Nephron progenitor cell (in vitro differentiated cells): ENCODE results near the gene C17orf100.
A peak's percentile ranks its signal among the peaks of the same experiment; 100 is the strongest.
"Not testable (repeated sequence)": the region's sequence is repeated elsewhere in the genome, so short reads cannot be mapped to it uniquely, and the experiment has no call there.

Source experiments
- DNase-seq: peaks from one replicate; pipeline ENCODE4 v3.0.0; 2021
- H3K27ac Mint-ChIP-seq: 2 replicates; pipeline ENCODE4 v1.8.0; 2021; ENCODE audit warnings: mild to moderate bottlenecking, moderate library complexity, mixed read lengths
- H3K27me3 Mint-ChIP-seq: 2 replicates; pipeline ENCODE4 v1.8.0; 2021; ENCODE audit warnings: mild to moderate bottlenecking, low read depth, mixed read lengths; ENCODE audit not compliant: poor library complexity
- H3K36me3 Mint-ChIP-seq: 2 replicates; pipeline ENCODE4 v1.8.0; 2021; ENCODE audit warnings: low read depth, mixed read lengths
- H3K4me1 Mint-ChIP-seq: 2 replicates; pipeline ENCODE4 v1.8.0; 2021; ENCODE audit warnings: mixed read lengths
- H3K4me3 Mint-ChIP-seq: 2 replicates; pipeline ENCODE4 v1.8.0; 2021; ENCODE audit warnings: mild to moderate bottlenecking, moderate library complexity, mixed read lengths
- H3K9me3 Mint-ChIP-seq: 2 replicates; pipeline ENCODE4 v1.8.0; 2021; ENCODE audit warnings: mild to moderate bottlenecking, moderate library complexity, mixed read lengths
- TF ChIP-seq, protein P1 (sequence below): fragments of 200-600 bp; sonication (generic); IDR thresholded peaks from 2 replicates; pipeline ENCODE4 v1.5.0; 2021; ENCODE audit warnings: antibody characterized with exemption

C17orf100 gene

DNA sequence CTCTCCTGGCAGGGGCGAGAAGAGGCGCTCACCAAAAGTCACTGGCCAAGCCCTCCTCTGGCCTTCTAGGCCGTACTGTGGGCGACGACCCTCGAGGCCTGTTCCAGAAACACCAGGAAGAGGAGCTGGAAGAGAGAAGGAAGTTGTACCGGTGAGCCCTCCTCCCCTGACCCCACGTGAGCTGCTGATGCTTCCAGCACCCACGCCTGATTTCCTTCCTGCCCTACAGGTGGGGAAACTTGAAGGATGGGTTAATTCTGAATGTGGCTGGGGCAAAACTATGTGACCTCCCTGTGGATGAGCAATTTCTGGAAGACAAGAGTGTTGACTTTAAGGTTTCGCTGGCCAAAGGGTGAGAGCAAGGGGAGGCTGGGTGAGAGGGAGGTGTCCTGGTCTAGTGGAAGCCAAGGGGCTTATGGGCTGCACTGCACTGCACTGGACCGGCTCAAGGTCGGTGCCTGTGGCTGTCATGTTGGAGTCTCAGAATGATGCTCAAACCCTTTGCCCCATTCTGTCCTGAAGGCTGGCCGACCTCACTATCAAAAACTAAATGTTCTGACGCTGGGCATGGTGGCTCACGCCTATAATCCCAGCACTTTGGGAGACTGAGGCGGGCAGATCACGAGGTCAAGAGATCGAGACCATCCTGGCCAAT, 6.2 kb downstream of the C17orf100 start:
- Mint-ChIP-seq H3K4me1 (peaks cover 67% of the 10 kb centered on the region), H3K36me3 (no peaks in the 10 kb centered on the region), H3K4me3 (peak overlapping the region; percentile 75), H3K9me3 (peaks cover 3% of the 10 kb centered on the region), H3K27me3 (peaks cover 82% of the 10 kb centered on the region), H3K27ac (no peak overlapping the region)
- TF ChIP-seq, protein P1, sequence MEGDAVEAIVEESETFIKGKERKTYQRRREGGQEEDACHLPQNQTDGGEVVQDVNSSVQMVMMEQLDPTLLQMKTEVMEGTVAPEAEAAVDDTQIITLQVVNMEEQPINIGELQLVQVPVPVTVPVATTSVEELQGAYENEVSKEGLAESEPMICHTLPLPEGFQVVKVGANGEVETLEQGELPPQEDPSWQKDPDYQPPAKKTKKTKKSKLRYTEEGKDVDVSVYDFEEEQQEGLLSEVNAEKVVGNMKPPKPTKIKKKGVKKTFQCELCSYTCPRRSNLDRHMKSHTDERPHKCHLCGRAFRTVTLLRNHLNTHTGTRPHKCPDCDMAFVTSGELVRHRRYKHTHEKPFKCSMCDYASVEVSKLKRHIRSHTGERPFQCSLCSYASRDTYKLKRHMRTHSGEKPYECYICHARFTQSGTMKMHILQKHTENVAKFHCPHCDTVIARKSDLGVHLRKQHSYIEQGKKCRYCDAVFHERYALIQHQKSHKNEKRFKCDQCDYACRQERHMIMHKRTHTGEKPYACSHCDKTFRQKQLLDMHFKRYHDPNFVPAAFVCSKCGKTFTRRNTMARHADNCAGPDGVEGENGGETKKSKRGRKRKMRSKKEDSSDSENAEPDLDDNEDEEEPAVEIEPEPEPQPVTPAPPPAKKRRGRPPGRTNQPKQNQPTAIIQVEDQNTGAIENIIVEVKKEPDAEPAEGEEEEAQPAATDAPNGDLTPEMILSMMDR = no peak
- DNase-seq = no peak

DNA sequence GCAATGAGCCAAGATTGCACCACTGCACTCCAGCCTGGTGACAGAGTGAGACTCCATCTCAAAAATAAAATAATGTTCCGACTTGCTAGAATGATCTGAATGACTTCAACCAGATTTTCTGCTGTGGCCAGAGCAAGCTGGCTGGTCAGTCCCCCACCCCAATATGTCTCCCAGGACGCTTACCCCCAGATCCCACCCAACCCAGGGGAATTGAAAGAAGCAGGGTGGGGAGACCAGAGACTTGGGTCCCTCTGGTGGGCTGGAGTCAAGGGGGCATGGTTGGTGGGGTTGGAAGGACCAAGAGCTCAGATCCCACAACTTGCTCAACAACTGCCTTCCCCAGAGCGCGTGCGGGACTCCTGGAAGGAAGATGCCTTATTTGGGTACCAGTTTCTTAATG, 6.8 kb downstream of the C17orf100 start:
- not testable (repeated sequence) for H3K4me3 Mint-ChIP-seq, H3K9me3 Mint-ChIP-seq, H3K27ac Mint-ChIP-seq, DNase-seq, H3K36me3 Mint-ChIP-seq
- H3K27me3 Mint-ChIP-seq = peaks cover 78% of the 10 kb centered on the region
- H3K4me1 Mint-ChIP-seq = peaks cover 62% of the 10 kb centered on the region

DNA sequence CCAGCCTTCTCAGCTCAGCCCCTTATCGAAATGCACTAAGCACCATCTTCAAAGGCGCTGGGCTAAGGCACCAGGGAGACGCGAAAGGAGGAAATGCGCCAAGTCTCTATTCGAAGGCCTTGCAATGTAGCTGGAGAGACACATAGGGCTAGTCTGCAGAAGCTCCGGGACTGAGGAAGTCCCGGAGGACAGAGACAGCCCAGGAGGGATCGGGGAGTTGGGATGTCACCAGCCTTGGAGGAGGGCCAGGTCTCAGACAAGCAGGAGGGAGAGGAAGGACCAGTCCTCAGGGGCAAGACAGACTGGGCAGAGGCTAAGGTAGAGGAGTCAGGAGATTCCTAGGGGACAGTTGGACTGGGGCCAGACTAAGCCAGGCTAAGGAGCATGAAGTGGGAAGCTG, 8.5 kb downstream of the C17orf100 start:
- Mint-ChIP-seq H3K9me3 (peaks cover 3% of the 10 kb centered on the region), H3K27me3 (peaks cover 62% of the 10 kb centered on the region), H3K4me1 (peaks cover 48% of the 10 kb centered on the region), H3K36me3 (no peaks in the 10 kb centered on the region), H3K27ac (no peak overlapping the region), H3K4me3 (no peak overlapping the region)
- DNase-seq = no peak
- TF ChIP-seq, protein P1 = no peak

DNA sequence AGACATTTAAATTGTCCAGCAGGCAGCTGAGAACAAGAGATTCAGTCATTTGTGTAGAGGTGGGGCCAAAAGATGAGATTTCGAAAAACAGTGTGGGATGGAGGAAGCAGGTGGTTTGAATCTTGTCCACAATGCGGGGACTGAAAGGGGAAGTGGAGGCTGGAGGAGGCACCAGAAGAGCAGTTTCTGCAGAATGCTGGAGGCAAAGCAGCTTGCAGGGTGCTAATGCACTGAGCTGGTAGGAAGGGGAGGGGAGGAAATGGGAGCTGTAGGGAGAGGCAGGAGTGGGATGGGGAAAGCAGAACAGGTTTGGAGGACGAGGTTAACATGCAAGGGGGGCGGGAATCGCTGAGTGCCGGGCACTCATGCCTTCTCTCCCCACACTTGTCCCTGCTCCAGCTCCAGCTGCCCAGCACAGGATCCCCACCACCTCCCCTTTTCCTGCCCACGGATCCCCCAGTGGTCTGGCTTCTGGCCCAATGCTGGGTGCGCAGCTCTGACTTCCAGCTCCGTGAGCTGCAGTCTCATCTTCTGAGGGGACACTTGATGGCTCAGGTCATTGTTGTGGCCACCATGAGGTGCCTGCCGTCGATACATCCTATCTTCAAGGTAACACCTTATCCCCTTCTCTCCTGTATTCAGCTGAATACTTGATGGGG, 9.4 kb downstream of the C17orf100 start:
- H3K27ac Mint-ChIP-seq = no peak overlapping the region
- peaks cover 43% of the 10 kb centered on the region for H3K4me1 Mint-ChIP-seq
- DNase-seq = no peak
- TF ChIP-seq, protein P1 = no peak
- H3K27me3 Mint-ChIP-seq = peaks cover 58% of the 10 kb centered on the region
- peaks cover 3% of the 10 kb centered on the region for H3K9me3 Mint-ChIP-seq
- no peaks in the 10 kb centered on the region for H3K36me3 Mint-ChIP-seq
- no peak overlapping the region for H3K4me3 Mint-ChIP-seq

DNA sequence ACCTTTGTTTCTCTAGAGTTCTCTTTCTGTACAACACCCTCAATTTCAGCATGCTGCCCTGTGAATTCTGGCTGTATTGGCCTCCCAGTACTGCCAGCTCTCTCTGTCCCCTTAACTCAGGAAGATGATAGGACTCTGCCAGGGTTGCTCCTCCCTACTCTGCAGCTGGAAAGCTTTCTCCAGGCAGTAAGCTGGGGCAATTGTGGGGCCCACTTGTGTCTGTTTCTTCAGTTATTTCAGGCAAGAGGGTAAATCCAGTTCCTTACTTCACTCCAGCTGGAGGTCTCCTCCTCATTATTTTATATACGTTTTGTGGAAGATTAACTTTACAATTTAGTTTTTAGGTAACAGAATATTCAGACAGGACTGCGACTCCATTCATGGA, 9.9 kb downstream of the C17orf100 start:
- TF ChIP-seq, protein P1 = no peak
- H3K27me3 Mint-ChIP-seq = peaks cover 54% of the 10 kb centered on the region
- peaks cover 3% of the 10 kb centered on the region for H3K9me3 Mint-ChIP-seq
- no peak for DNase-seq
- H3K4me1 Mint-ChIP-seq = peaks cover 38% of the 10 kb centered on the region
- no peak overlapping the region for H3K4me3 Mint-ChIP-seq
- no peaks in the 10 kb centered on the region for H3K36me3 Mint-ChIP-seq
- no peak overlapping the region for H3K27ac Mint-ChIP-seq

DNA sequence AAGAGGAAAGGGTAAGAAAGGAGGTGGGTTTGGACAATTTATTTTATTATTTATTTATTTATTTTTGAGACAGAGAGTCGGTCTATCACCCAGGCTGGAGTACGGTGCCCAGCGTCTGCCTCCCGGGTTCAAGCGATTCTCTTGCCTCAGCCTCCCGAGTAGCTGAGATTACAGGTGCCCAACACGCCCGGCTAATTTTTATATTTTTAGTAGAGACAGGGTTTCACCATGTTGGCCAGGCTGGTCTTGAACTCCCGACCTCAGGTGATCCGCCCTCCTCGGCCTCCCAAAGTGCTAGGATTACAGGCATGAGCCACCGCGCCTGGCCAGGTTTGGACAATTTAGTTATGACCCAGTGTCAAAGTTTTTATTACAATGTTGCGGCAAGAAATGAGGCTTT, 11.6 kb downstream of the C17orf100 start:
- not testable (repeated sequence) for DNase-seq, H3K4me3 Mint-ChIP-seq, H3K27ac Mint-ChIP-seq, H3K36me3 Mint-ChIP-seq, H3K9me3 Mint-ChIP-seq
- H3K4me1 Mint-ChIP-seq = peaks cover 37% of the 10 kb centered on the region
- H3K27me3 Mint-ChIP-seq = peaks cover 47% of the 10 kb centered on the region

DNA sequence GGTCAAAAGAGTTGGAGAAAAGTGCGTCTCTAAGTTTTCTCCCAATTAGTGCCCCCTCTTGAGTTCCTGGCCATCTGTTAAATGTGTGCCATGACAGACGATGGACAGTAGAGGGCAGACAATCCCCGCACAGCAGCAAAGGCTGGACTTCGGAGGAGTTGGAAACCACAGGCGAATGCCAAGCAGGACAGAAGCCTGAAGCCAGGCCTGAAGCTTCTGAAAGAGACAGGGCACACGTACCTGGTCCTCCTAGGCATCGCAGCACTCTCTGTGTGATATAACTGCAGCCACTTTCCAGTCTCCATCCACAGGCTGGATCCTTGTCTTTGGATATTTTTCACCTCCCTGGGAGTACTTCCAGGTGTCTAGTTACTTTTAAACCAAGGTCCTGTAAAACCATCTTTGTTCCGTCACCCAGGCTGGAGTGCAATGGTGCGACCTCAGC, 14.5 kb downstream of the C17orf100 start:
- no peaks in the 10 kb centered on the region for H3K9me3 Mint-ChIP-seq
- H3K27ac Mint-ChIP-seq = no peak overlapping the region
- peak; percentile 75 for DNase-seq
- H3K27me3 Mint-ChIP-seq = peaks cover 39% of the 10 kb centered on the region
- TF ChIP-seq, protein P1 = peak; percentile 85
- H3K4me3 Mint-ChIP-seq = no peak overlapping the region
- peaks cover 31% of the 10 kb centered on the region for H3K4me1 Mint-ChIP-seq
- no peaks in the 10 kb centered on the region for H3K36me3 Mint-ChIP-seq
